ENCODE measurements around the gene ITIH5. TPM values are rescaled to one million over a fixed set of nuclear protein-coding genes. Genes with fewer than 3 reads are reported as not detected.
"Not testable (repeated sequence)": the region's sequence is repeated elsewhere in the genome, so short reads cannot be mapped to it uniquely, and the experiment has no call there.

ITIH5 gene
- total RNA-seq, 1 experiment from 2014 or later = not detected

DNA sequence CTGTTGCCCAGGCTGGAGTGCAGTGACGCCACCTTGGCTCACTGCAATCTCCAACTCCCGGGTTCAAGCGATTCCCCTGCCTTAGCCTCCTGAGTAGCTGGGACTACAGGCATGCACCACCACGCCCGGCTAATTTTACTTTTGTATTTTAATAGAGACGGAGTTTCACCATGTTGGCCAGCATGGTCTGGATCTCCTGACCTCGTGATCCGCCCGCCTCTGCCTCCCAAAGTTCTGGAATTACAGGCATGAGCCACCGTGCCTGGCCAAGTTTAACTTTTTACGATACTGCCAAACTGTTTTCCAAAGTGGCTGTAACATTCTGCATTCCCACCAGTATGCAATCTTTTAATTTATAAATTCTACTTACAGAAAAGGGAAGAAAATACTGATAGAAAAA, 9.7 kb downstream of the ITIH5 start:
- DNase-seq; H3K9me2 ChIP-seq (replicated peaks; ENCODE audit: insufficient read depth, low read length); H3K4me1 ChIP-seq (ENCODE audit: low read length); H3K4me3 ChIP-seq (ENCODE audit: low read length); H4K20me1 ChIP-seq (ENCODE audit: insufficient read depth, low read depth, low read length); H3K9me3 ChIP-seq (ENCODE audit: low read length); H3K9ac ChIP-seq (ENCODE audit: low read length); H3K27ac ChIP-seq (ENCODE audit: low read length); H3K4me2 ChIP-seq (ENCODE audit: low read depth, low read length, poor library complexity, severe bottlenecking); H3K36me3 ChIP-seq (ENCODE audit: insufficient read depth, low read length); H3K79me2 ChIP-seq (ENCODE audit: low read length); H3K27me3 ChIP-seq (ENCODE audit: low read length); H2AFZ ChIP-seq (ENCODE audit: low read length): not testable (repeated sequence)

DNA sequence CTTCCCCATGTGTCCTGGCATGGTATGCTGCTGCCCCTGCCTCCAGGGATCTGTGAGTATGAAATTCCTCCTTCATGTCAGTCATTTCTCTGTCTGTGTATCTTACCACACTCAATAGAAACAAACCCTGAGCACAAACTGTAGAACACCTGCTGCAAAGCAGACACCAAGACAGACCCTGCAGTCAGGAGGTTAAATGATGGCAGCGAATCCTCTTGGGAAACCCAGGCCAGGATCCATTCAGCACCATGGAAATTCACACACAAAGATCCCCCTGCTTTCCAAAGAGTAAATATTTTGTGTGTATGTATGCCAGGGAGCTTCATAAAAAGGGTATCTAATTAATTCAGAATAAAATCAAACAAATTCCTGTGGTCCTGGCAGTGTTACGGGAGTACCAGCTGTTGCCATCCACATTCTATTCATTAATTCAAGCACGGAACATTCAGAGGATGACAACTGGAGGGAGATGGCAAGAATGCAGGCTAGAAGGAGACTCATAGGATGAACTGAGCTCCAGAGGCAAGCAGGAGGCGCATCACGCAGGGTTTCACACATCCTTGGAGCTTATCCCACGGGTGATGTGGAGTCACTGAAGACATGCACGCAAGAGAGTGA, 14.8 kb downstream of the ITIH5 start:
- Histone ChIP-seq H3K79me2 (ENCODE audit: low read length) (no peaks in the 10 kb centered on the region), H4K20me1 (ENCODE audit: insufficient read depth, low read depth, low read length) (no peaks in the 10 kb centered on the region), H3K9me2 (replicated peaks; ENCODE audit: insufficient read depth, low read length) (no peaks in the 10 kb centered on the region), H2AFZ (ENCODE audit: low read length) (no peak overlapping the region), H3K36me3 (ENCODE audit: insufficient read depth, low read length) (no peaks in the 10 kb centered on the region), H3K27ac (ENCODE audit: low read length) (no peak overlapping the region), H3K9ac (ENCODE audit: low read length) (no peak overlapping the region), H3K27me3 (ENCODE audit: low read length) (peaks cover 2% of the 10 kb centered on the region; the same call in 1 of the 2 replicates), H3K4me1 (ENCODE audit: low read length) (peaks cover 9% of the 10 kb centered on the region), H3K4me3 (ENCODE audit: low read length) (no peak overlapping the region), H3K9me3 (ENCODE audit: low read length) (no peaks in the 10 kb centered on the region), H3K4me2 (ENCODE audit: low read depth, low read length, poor library complexity, severe bottlenecking) (no peak overlapping the region)
- DNase-seq = no peak

DNA sequence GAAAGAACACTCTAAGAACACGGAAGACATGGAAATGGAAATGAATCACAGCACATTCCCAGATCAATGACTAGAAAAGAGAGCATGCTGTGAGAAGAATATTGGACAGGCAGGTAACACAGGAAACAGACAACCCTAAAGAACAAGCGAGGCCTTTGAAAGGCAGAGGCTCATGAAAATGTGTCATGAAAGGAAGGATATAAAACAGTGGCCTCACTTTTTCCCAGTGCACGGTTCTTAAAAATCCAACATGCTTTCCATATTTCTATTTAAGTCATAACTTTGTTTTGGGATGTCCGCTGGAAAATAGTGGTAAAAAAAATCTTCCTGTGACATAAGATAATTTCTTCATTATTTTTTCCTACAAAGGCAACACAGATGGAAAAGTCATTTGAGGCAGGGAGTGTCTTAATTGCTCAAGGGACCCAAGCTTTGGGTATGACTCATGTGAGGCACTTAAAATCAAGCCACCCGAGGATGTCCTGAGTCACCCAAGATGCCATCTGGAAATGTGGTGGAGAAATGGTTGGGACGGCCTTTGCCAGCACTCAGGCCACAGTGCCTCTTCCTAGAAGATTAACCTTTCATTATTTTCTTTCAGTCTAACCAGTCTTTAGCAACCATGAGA, 17.0 kb downstream of the ITIH5 start:
- Histone ChIP-seq H3K4me1 (ENCODE audit: low read length) (peaks cover 23% of the 10 kb centered on the region), H3K27ac (ENCODE audit: low read length) (no peak overlapping the region), H2AFZ (ENCODE audit: low read length) (no peak overlapping the region), H3K4me2 (ENCODE audit: low read depth, low read length, poor library complexity, severe bottlenecking) (no peak overlapping the region), H3K79me2 (ENCODE audit: low read length) (no peaks in the 10 kb centered on the region), H3K36me3 (ENCODE audit: insufficient read depth, low read length) (no peaks in the 10 kb centered on the region), H3K4me3 (ENCODE audit: low read length) (no peak overlapping the region), H3K9me2 (replicated peaks; ENCODE audit: insufficient read depth, low read length) (no peaks in the 10 kb centered on the region), H3K27me3 (ENCODE audit: low read length) (peaks cover 2% of the 10 kb centered on the region; the same call in 1 of the 2 replicates), H4K20me1 (ENCODE audit: insufficient read depth, low read depth, low read length) (no peaks in the 10 kb centered on the region), H3K9ac (ENCODE audit: low read length) (no peak overlapping the region), H3K9me3 (ENCODE audit: low read length) (no peaks in the 10 kb centered on the region)
- DNase-seq = no peak

DNA sequence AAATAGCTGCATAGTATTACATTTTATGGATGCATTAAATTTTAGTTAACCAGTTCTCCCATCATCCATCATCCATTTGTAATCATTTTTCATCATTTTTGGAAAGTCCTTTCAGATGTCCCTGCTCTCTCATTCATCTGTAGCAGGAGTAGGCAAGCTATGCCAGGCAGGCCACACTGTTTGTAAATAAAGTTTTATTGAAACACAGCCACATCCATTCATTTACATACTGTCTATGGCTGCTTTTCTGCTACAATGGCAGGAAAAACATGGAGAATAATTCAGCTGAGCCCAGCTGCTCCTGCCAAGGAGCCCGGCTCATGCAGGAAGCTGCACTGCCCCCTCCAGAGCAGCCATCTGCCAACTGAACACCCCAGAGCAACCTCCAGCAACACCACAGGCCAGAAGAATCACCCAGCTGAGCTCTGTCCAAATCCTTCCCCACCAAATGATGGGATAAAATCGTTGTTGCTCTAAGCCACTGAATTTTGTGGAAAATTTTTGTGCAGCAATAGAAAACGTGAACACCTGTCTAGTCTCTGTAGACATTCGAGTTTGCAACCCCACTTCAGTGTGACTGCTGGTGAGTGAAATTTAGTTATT, 19.6 kb downstream of the ITIH5 start:
- no peak overlapping the region for H3K4me2 ChIP-seq (ENCODE audit: low read depth, low read length, poor library complexity, severe bottlenecking)
- no peak for DNase-seq
- H2AFZ ChIP-seq (ENCODE audit: low read length) = no peak overlapping the region
- H3K79me2 ChIP-seq (ENCODE audit: low read length) = no peaks in the 10 kb centered on the region
- H3K9me3 ChIP-seq (ENCODE audit: low read length) = no peaks in the 10 kb centered on the region
- H3K27ac ChIP-seq (ENCODE audit: low read length) = no peak overlapping the region
- no peaks in the 10 kb centered on the region for H4K20me1 ChIP-seq (ENCODE audit: insufficient read depth, low read depth, low read length)
- no peaks in the 10 kb centered on the region for H3K9me2 ChIP-seq (replicated peaks; ENCODE audit: insufficient read depth, low read length)
- peaks cover 32% of the 10 kb centered on the region for H3K4me1 ChIP-seq (ENCODE audit: low read length)
- no peak overlapping the region for H3K4me3 ChIP-seq (ENCODE audit: low read length)
- H3K36me3 ChIP-seq (ENCODE audit: insufficient read depth, low read length) = no peaks in the 10 kb centered on the region
- H3K27me3 ChIP-seq (ENCODE audit: low read length) = peaks cover 2% of the 10 kb centered on the region; the same call in 1 of the 2 replicates
- H3K9ac ChIP-seq (ENCODE audit: low read length) = no peak overlapping the region

DNA sequence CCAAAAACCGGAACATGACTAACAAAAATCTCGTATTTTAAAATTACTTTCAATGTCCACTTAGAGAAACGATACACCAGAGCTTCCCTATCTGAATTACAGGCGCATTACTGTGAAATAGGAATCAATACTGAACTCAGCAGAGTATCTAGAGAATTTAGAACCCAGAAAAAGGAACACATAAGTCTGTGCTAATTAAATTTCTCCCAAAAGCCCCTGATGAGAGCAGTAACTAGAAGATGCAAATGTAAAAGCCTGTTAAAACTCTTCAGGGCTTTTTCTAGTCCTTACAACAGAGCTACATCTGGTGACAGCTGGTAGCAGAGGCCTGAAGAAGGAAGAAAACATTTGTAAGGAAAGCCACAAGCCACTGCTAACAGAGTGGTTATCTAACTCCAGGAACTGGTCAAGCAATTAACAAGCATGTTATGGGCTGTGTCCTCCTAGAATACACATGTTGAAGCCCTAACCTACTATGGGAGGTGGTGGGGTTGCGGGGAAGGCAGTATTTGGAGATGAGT, 24.2 kb downstream of the ITIH5 start:
- no peak overlapping the region for H3K4me3 ChIP-seq (ENCODE audit: low read length)
- peak; percentile 57 for DNase-seq
- no peaks in the 10 kb centered on the region for H4K20me1 ChIP-seq (ENCODE audit: insufficient read depth, low read depth, low read length)
- H3K36me3 ChIP-seq (ENCODE audit: insufficient read depth, low read length) = no peaks in the 10 kb centered on the region
- H3K27ac ChIP-seq (ENCODE audit: low read length) = no peak overlapping the region
- no peaks in the 10 kb centered on the region for H3K9me3 ChIP-seq (ENCODE audit: low read length)
- no peaks in the 10 kb centered on the region for H3K79me2 ChIP-seq (ENCODE audit: low read length)
- peak overlapping the region; percentile 16 for H3K4me2 ChIP-seq (ENCODE audit: low read depth, low read length, poor library complexity, severe bottlenecking)
- peaks cover 28% of the 10 kb centered on the region for H3K4me1 ChIP-seq (ENCODE audit: low read length)
- no peaks in the 10 kb centered on the region for H3K9me2 ChIP-seq (replicated peaks; ENCODE audit: insufficient read depth, low read length)
- no peak overlapping the region for H2AFZ ChIP-seq (ENCODE audit: low read length)
- no peak overlapping the region for H3K9ac ChIP-seq (ENCODE audit: low read length)
- H3K27me3 ChIP-seq (ENCODE audit: low read length) = peaks cover 2% of the 10 kb centered on the region; the same call in 1 of the 2 replicates

DNA sequence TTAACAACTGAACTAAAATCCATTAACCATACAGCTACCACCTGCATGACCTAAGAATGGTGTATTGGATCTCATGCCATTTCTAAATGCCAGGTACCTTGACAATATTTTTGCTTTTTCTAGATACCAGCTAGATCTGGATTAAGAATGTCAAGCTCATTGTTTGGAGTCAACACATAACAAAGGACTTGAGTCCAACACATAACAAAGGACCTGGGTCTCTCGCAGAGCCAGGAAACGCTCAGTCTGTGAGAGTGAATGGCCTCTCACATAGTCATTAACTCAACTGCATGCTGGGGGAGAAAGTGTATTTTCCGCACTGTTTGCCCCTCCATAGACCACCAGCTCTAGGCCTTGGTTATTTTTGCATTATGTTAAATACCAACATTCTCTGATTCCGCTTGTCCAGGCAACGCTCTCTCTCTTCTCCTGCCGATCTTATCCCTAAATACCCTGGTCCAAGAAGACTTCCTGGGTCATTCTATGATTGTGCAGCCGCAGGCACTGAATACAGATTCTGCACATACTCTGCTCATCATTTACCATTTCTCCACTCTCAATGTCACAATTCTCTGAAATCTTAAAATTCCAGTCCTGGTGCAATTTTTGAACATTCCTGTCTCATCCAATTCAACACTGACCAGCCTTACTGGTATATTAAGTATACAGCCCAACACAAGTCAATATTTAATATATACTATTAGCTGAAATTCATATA, 31.2 kb downstream of the ITIH5 start:
- Histone ChIP-seq H3K9ac (ENCODE audit: low read length) (no peak overlapping the region), H3K27me3 (ENCODE audit: low read length) (no peaks in the 10 kb centered on the region), H3K36me3 (ENCODE audit: insufficient read depth, low read length) (no peaks in the 10 kb centered on the region), H2AFZ (ENCODE audit: low read length) (no peak overlapping the region), H3K9me2 (replicated peaks; ENCODE audit: insufficient read depth, low read length) (no peaks in the 10 kb centered on the region), H3K4me3 (ENCODE audit: low read length) (no peak overlapping the region), H4K20me1 (ENCODE audit: insufficient read depth, low read depth, low read length) (no peaks in the 10 kb centered on the region), H3K4me2 (ENCODE audit: low read depth, low read length, poor library complexity, severe bottlenecking) (no peak overlapping the region), H3K9me3 (ENCODE audit: low read length) (no peaks in the 10 kb centered on the region), H3K79me2 (ENCODE audit: low read length) (no peaks in the 10 kb centered on the region), H3K4me1 (ENCODE audit: low read length) (no peaks in the 10 kb centered on the region), H3K27ac (ENCODE audit: low read length) (no peak overlapping the region)
- no peak for DNase-seq

DNA sequence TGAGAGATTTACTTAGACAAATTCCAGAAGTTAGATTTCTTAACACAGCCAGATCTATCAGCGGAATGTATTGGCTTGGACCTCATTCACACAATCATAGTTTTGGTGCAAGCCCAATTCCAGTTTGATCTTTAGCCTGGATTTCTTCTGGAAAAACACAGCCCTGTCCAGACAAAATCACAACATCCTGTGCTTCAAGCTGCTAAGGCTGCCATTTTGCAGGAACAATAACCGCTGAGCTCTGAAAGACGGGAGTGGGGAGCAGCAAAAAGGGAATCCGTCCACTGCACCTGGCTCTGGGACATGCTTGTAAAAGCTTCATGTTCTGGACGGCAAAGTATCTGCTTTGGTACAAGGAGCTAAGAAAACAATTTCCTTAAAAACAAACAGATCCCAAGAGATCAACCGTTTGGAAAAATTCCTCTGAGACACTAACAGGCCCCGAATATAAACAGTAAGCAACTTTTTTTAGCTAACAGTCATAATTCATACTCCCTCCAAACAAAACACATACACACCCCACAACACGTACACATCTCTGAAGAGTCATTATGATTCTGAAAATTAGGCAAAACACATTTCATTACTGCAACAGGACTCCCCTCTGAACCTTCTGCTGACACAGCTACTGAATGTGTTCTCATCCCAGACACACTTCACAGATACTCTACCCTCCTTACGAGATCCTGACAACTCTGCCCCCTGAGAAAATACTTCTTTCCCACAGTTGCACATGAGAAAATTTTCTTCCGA, 32.4 kb downstream of the ITIH5 start:
- Histone ChIP-seq H4K20me1 (ENCODE audit: insufficient read depth, low read depth, low read length) (no peaks in the 10 kb centered on the region), H3K4me3 (ENCODE audit: low read length) (no peak overlapping the region), H3K9me3 (ENCODE audit: low read length) (no peaks in the 10 kb centered on the region; the same call in 1 of the 2 replicates), H3K9me2 (replicated peaks; ENCODE audit: insufficient read depth, low read length) (no peaks in the 10 kb centered on the region), H3K4me1 (ENCODE audit: low read length) (no peaks in the 10 kb centered on the region), H3K9ac (ENCODE audit: low read length) (no peak overlapping the region), H3K27me3 (ENCODE audit: low read length) (no peaks in the 10 kb centered on the region), H3K4me2 (ENCODE audit: low read depth, low read length, poor library complexity, severe bottlenecking) (no peak overlapping the region), H3K79me2 (ENCODE audit: low read length) (no peaks in the 10 kb centered on the region), H3K36me3 (ENCODE audit: insufficient read depth, low read length) (no peaks in the 10 kb centered on the region), H3K27ac (ENCODE audit: low read length) (no peak overlapping the region), H2AFZ (ENCODE audit: low read length) (no peak overlapping the region)
- no peak for DNase-seq

All from Karpas-422 (cell line).